Muscle layer of colon (tissue), 2 donors: ENCODE measurements around the gene TBC1D7.

Experiments used
- H3K27ac ChIP-seq: one replicate; pipeline ENCODE4 v1.7.0; 2013; ENCODE audit warnings: low read depth, mild to moderate bottlenecking, low read length, moderate library complexity
- H3K27me3 ChIP-seq, 2 donors: one replicate each; pipeline ENCODE4 v1.7.0; 2013; ENCODE audit warnings: low read length in 2 of 2, mild to moderate bottlenecking in 2 of 2; ENCODE audit not compliant: insufficient read depth in 2 of 2, control insufficient read depth in 1 of 2
- H3K36me3 ChIP-seq: one replicate; pipeline ENCODE4 v1.7.0; 2013; ENCODE audit warnings: mild to moderate bottlenecking, low read length; ENCODE audit not compliant: insufficient read depth
- H3K4me1 ChIP-seq: one replicate; pipeline ENCODE4 v1.7.0; 2013; ENCODE audit warnings: mild to moderate bottlenecking, low read length; ENCODE audit not compliant: insufficient read depth
- H3K4me3 ChIP-seq, 2 donors: one replicate each; pipeline ENCODE4 v1.7.0; 2013; ENCODE audit warnings: low read length in 2 of 2, low read depth in 1 of 2, mild to moderate bottlenecking in 1 of 2, moderate library complexity in 1 of 2
- H3K9ac ChIP-seq: one replicate; pipeline ENCODE4 v1.7.0; 2013; ENCODE audit warnings: low read length
- H3K9me3 ChIP-seq: one replicate; pipeline ENCODE4 v1.7.0; 2013; ENCODE audit warnings: mild to moderate bottlenecking, low read length
- donor health status: abdominal sarcoma.
- donor health status: Adenocarcinoma of cecum.

Gene TBC1D7

DNA sequence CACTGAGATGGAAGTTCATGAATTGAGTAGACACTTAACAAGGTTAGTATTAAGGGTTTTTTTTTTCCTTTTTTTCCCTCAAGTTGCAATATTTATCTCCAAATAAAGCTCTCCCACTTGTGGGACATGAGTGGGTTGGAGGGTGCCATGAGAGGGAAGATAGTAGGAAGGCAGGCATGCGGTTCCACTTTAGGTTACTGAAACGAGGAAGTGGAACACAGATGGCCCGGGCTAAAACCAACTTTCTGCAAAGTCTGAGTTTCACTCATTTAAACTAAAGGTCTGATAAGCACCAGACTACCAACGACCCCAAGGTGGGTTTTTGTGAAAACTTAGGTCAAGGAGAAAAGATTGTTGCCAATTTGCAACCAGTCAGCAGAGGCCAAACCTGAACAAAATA, 42.2 kb downstream of the TBC1D7 start:
- Histone ChIP-seq H3K27me3 (no peaks in the 10 kb centered on the region), H3K36me3 (peaks cover 4% of the 10 kb centered on the region), H3K9me3 (no peaks in the 10 kb centered on the region), H3K27ac (no peak overlapping the region), H3K4me1 (no peaks in the 10 kb centered on the region), H3K4me3 (no peak overlapping the region), H3K9ac (no peak overlapping the region)

DNA sequence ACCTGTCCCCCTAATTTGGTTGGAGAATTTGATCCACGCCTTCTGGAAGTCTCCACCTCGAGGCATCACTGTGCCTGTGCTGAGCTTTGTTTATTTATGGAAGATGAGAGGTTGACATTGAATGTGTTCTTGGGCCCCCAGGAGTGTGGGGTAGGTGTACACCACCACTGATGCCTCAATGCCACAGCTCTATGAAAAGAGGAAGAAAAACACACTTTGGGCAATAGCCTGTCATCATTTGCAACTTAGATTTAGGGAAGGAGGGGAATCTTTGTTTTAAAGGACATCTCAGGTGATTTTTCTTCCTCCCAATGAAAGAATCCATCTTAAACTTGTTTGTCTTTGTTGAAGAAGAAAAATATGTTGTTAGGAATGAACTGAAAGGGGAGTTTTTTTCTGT, 42.6 kb downstream of the TBC1D7 start:
- H3K4me3 ChIP-seq: no peak overlapping the region

DNA sequence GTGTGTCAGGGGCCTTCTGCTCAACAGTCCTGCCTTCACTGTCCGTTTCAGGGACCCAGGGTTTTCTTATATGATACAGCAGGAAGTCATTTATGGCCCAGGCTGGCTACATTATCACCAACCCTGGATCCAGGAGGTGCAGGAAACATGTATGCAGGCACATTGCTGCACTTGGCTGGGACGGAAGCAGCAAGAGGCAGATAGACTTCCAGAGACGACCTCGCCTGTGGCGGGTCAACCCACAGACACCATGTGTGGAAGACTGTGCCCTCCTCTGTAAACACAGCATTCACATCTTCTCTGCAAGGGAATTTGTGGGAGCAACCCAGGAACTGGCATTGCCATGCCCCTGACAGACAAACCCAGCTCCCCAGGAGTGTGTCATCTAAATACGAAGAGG, 43.7 kb downstream of the TBC1D7 start:
- H3K4me1 ChIP-seq: no peaks in the 10 kb centered on the region
- H3K36me3 ChIP-seq: peaks cover 4% of the 10 kb centered on the region
- H3K9me3 ChIP-seq: no peaks in the 10 kb centered on the region
- no peak overlapping the region for H3K4me3 ChIP-seq
- no peaks in the 10 kb centered on the region for H3K27me3 ChIP-seq
- no peak overlapping the region for H3K9ac ChIP-seq
- no peak overlapping the region for H3K27ac ChIP-seq

More for the DNA sequence above, 42.6 kb downstream of the TBC1D7 start:
- no peaks in the 10 kb centered on the region for H3K27me3 ChIP-seq
- H3K4me1 ChIP-seq: no peaks in the 10 kb centered on the region
- peaks cover 4% of the 10 kb centered on the region for H3K36me3 ChIP-seq
- H3K9ac ChIP-seq: no peak overlapping the region
- H3K27ac ChIP-seq: no peak overlapping the region
- H3K9me3 ChIP-seq: no peaks in the 10 kb centered on the region

DNA sequence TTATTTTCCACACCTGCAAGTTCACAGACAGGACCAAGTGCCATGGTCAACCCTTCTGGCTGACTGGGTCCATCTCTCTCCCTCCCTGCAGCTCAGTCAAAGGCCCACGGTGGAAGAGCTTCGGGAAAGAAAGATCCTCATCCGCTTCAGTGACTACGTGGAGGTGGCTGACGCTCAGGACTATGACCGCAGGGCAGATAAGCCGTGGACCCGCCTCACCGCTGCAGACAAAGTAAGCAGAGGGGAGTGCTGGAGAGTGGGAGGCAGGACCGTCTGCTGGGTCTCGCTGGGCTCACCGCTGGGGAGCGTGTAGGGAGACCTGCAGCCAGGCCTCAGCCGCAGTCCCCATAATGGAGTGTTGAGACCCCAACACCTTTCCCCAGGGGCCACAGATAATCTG, 45.0 kb downstream of the TBC1D7 start:
- Histone ChIP-seq H3K4me3 (no peak overlapping the region), H3K27me3 (no peaks in the 10 kb centered on the region), H3K9me3 (no peaks in the 10 kb centered on the region), H3K4me1 (no peaks in the 10 kb centered on the region), H3K9ac (no peak overlapping the region), H3K36me3 (no peaks in the 10 kb centered on the region), H3K27ac (no peak overlapping the region)

DNA sequence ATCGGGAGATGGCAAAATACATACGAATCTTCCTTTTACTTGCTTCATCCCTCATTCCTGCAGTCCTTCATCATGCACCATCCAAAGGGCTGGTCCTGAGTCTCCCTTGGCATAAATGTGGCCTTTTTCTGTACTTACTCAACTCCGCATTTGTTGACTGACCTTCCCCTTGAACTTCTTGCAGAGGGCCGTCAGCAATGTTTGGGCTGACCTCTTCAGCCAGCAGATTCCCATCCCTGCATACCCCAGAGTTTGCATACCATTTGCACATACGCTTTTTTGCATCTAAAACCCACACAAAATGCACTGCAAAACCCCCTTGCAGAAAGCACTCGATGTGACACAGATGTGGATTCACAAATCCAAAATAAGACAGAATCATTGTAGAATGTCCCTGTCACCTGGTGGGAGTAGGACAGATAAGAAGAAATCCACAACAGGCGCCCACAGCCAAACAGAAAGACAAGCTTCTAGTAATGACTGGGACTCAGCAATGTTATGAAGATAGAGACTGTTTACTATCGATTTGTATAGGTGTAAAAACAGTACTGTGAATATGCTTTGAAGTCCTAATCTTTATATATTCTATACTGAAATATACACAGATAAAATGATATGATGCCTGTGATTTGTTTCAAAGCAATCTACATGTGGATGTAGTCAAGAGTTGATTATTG, 45.8 kb downstream of the TBC1D7 start:
- Histone ChIP-seq H3K36me3 (no peaks in the 10 kb centered on the region), H3K27me3 (no peaks in the 10 kb centered on the region), H3K4me3 (no peak overlapping the region), H3K9me3 (no peaks in the 10 kb centered on the region), H3K4me1 (no peaks in the 10 kb centered on the region), H3K9ac (no peak overlapping the region), H3K27ac (no peak overlapping the region)

DNA sequence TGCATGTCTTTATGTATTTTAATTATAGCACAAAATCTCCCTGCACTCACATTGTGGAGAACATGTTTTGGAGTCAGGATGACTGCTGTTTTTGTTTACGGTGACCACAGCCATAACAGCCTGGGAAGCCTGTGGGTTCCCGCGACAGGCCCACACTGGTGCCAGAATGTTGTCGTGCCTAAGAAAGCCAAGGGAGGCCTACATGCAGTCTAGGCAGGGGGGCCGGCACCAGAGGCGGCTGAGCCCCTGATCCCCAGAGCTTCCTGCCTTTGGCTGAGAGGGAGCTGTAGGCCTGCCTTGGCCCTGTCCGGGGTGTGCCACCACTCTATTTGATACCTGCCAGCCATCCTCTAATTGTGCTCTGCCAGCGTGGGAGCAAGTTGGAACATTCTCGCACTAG, 46.7 kb downstream of the TBC1D7 start:
- Histone ChIP-seq H3K36me3 (no peaks in the 10 kb centered on the region), H3K4me1 (no peaks in the 10 kb centered on the region), H3K9me3 (no peaks in the 10 kb centered on the region), H3K27me3 (no peaks in the 10 kb centered on the region), H3K4me3 (no peak overlapping the region), H3K27ac (no peak overlapping the region), H3K9ac (no peak overlapping the region)

DNA sequence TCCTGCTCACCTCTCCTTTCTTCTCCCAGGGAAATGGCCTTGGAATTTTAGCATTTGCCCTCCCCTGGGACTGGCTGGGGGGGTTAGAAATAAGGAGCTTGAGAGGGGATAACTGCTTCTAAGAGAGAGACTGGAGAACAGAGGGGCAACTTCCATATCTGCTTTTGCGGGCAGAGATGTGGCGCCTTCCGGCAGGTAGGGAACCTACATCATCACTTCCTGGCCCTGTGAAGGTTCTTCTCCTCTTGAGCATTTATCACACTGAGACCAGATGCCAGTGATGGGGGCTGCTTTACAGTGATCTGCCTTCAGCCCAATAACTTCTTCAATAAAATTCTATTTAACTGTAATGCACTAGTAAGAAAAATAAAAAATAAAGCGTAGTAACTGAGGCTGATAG, 48.1 kb downstream of the TBC1D7 start:
- no peak overlapping the region for H3K4me3 ChIP-seq
- H3K9ac ChIP-seq: no peak overlapping the region
- H3K36me3 ChIP-seq: no peaks in the 10 kb centered on the region
- H3K4me1 ChIP-seq: no peaks in the 10 kb centered on the region
- H3K27me3 ChIP-seq: no peaks in the 10 kb centered on the region
- H3K9me3 ChIP-seq: no peaks in the 10 kb centered on the region
- H3K27ac ChIP-seq: no peak overlapping the region

DNA sequence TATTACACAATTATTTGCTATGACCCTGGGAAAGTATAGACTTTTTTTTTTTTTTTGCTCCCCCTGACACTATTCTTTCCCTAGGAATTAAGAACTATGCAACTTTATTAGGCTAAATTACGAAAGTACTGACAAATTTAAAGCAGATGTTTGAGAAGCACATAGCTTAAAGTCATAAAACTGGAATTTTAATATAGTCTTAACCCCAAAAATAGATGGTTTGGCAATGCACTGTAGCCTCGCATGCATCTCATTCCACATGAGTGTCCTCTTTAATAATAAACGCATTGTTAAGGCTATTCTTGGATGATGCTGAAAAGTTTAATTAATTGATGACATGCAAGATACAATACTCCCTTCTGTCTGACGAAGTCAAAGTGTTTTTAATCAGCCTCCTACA, 49.3 kb downstream of the TBC1D7 start:
- Histone ChIP-seq H3K9ac (no peak overlapping the region), H3K4me3 (no peak overlapping the region), H3K36me3 (no peaks in the 10 kb centered on the region), H3K27ac (no peak overlapping the region), H3K9me3 (no peaks in the 10 kb centered on the region), H3K4me1 (no peaks in the 10 kb centered on the region), H3K27me3 (no peaks in the 10 kb centered on the region)

DNA sequence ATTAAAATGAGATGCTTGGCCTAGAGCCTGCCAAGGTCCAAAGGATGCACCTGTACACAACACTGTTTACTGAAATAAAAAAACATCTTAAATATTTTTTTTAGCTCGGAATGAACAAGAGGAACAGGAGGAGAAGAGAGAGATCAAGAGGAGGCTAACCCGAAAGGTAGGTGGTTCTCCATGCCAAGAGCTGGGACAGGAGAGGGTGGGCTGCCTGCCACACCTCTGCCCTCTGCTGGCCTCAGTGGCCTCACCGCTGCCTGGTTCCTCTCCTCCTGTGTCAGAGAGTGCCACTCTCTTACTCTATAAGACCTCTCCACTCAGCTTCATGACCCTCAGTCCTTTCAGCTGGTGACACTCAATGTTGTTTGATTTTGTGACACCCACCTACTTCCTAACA, 50.2 kb downstream of the TBC1D7 start:
- Histone ChIP-seq H3K9me3 (no peaks in the 10 kb centered on the region), H3K36me3 (no peaks in the 10 kb centered on the region), H3K4me3 (no peak overlapping the region), H3K27ac (no peak overlapping the region), H3K9ac (no peak overlapping the region), H3K27me3 (no peaks in the 10 kb centered on the region), H3K4me1 (no peaks in the 10 kb centered on the region)

DNA sequence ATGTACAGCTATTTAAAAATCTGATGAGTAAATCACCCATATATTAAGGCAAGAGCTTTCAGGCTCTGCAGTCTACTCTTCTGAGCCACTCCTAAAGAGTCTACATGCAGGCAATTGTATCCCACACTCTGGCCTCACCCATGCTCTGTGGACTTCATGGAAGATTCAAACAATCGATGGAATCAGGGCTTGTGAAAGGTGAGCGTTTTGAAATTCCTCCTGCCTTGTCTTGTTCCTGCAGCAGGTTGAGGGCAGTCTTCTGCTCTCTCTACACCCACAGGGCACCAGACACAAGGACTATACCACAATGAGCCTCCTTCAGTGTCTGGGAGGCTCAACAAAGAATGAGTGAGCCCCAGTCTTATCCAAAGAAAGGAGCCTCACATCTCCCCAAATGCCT, 51.1 kb downstream of the TBC1D7 start:
- H3K27ac ChIP-seq: no peak overlapping the region
- no peaks in the 10 kb centered on the region for H3K9me3 ChIP-seq
- H3K36me3 ChIP-seq: no peaks in the 10 kb centered on the region
- no peaks in the 10 kb centered on the region for H3K27me3 ChIP-seq
- no peaks in the 10 kb centered on the region for H3K4me1 ChIP-seq
- no peak overlapping the region for H3K9ac ChIP-seq
- H3K4me3 ChIP-seq: no peak overlapping the region

DNA sequence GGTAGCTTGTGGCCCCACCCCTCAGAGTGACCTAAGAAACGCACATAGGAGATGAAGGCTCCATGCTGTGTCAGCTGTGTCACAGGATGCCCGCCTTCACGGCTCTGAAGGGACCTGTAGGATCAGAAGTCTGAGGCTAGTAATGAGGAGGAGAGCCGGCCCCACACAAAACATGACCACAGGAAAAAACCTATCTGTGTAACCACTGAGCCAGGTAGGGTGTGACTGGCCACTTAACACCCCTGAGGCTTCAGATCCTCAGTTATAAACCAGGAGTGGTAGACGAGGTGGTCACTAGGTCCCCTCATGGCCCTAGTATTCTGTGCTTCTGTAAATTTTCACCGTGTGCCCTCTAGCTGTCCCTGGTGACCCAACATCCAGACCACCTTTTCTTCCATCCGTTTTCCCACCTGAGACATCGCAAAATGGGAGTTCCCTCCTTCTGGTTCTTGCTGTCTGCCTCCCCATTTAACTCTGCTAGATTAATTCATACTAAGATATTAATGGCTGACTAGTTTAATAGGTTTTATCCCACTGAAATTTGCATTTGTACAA, 52.8 kb downstream of the TBC1D7 start:
- Histone ChIP-seq H3K36me3 (no peaks in the 10 kb centered on the region), H3K4me3 (no peak overlapping the region), H3K9me3 (no peaks in the 10 kb centered on the region), H3K27ac (no peak overlapping the region), H3K9ac (no peak overlapping the region), H3K27me3 (no peaks in the 10 kb centered on the region), H3K4me1 (no peaks in the 10 kb centered on the region)

DNA sequence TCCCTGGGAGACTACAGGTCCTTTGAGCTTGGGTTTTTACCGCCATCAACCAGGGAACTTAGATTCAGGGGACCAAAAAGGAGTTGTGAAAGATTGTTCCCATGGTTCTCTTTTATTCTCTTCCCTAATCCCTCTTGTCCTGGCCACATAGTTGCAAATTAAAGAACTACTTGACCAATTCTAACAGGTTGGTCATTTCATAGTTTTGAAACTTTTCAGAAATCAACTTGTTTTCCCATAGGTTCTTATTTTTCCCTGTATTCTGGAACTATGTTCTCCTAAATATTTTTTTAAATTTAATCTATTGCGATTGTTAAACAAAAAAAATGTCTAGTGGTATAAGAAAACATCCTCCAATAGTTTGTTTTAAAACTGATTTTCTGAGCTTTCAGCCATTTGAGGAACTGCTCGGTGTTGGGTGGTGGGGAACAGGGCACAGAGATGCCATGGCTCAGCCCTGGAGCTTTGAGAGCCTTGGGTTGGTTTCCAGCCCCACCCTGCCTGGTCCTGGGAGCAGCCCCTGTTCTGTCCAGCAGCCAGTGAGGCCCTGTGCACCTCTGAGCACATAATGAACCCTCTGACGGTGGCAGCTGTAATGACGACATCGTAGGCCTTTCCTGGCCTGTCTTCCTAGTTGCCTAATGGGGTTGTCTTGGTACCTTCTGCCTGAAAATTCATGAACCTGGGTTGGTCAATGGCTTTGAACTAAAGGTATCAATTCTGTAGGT, 53.5 kb downstream of the TBC1D7 start:
- no peak overlapping the region for H3K27ac ChIP-seq
- no peak overlapping the region for H3K4me3 ChIP-seq

More for the DNA sequence above, 53.5 kb downstream of the TBC1D7 start:
- H3K9me3 ChIP-seq: no peaks in the 10 kb centered on the region
- no peaks in the 10 kb centered on the region for H3K27me3 ChIP-seq
- no peak overlapping the region for H3K9ac ChIP-seq
- no peaks in the 10 kb centered on the region for H3K4me1 ChIP-seq
- H3K36me3 ChIP-seq: no peaks in the 10 kb centered on the region
